HEK293 (cell line): ENCODE data around the gene EBLN2.

Source experiments
- CTCF ChIA-PET: fragments of 350-600 bp; formaldehyde crosslinking; extraction: SDS; loops from one replicate; lab custom pipeline; 2021; ENCODE audit warnings: antibody characterized with exemption; lab: Yijun Ruan, JAX
- POLR2A ChIA-PET: fragments of 300-600 bp; formaldehyde crosslinking; extraction: SDS; loops from one replicate; lab custom pipeline; 2020; ENCODE audit warnings: antibody characterized with exemption, inconsistent platforms; lab: Yijun Ruan, JAX
- H3K27ac ChIP-seq: fragments of 200-500 bp; sonication (Bioruptor generic); 2 replicates; pipeline ENCODE4 v1.5.1; 2014; ENCODE audit warnings: low read depth, low read length, control low read depth, inconsistent platforms; ENCODE audit errors: extremely low read depth
- H3K36me3 ChIP-seq, 2 experiments: fragments of 200-500 bp in 1 of 2; sonication (Bioruptor generic) in 1 of 2; 1 replicate in 1 of 2; 2 replicates in 1 of 2; pipeline ENCODE4 v1.5.1; 2014 to 2017; ENCODE audit warnings: inconsistent platforms in 2 of 2, low read length in 2 of 2; ENCODE audit not compliant: control insufficient read depth in 2 of 2, insufficient read depth in 1 of 2
- H3K4me1 ChIP-seq: fragments of 200-500 bp; sonication (Bioruptor generic); 2 replicates; pipeline ENCODE4 v1.5.1; 2014; ENCODE audit warnings: mild to moderate bottlenecking, low read length, inconsistent platforms; ENCODE audit not compliant: control insufficient read depth, insufficient read depth
- H3K4me3 ChIP-seq: 2 replicates; pipeline ENCODE4 v1.5.1; 2011; ENCODE audit warnings: low read depth, mild to moderate bottlenecking, control low read depth, low read length, moderate library complexity
- H3K9me3 ChIP-seq: fragments of 200-500 bp; sonication (Bioruptor generic); 2 replicates; pipeline ENCODE4 v1.5.1; 2014; ENCODE audit warnings: low read depth, low read length, inconsistent platforms; ENCODE audit not compliant: control insufficient read depth, insufficient read depth
- GLI2 ChIP-seq: fragments of 450-650 bp; formaldehyde crosslinking; IDR thresholded peaks from 2 replicates; pipeline ENCODE4; 2017; ENCODE audit warnings: missing biosample characterization, missing genetic modification characterization, low read depth, borderline replicate concordance
- GLIS2 ChIP-seq: fragments of 450-650 bp; formaldehyde crosslinking; IDR thresholded peaks from 2 replicates; pipeline ENCODE4 v1.5.1; 2016; ENCODE audit warnings: missing biosample characterization, missing genetic modification characterization
- KLF7 ChIP-seq: fragments of 450-650 bp; formaldehyde crosslinking; IDR thresholded peaks from 2 replicates; pipeline ENCODE4 v1.5.1; 2016; ENCODE audit warnings: missing biosample characterization, missing genetic modification characterization, borderline replicate concordance
- MZF1 ChIP-seq: fragments of 450-650 bp; formaldehyde crosslinking; IDR thresholded peaks from 2 replicates; pipeline ENCODE4 v1.5.1; 2017; ENCODE audit warnings: missing biosample characterization, missing genetic modification characterization, borderline replicate concordance
- PRDM6 ChIP-seq: fragments of 450-650 bp; formaldehyde crosslinking; IDR thresholded peaks from 2 replicates; pipeline ENCODE4 v1.5.1; 2017; ENCODE audit warnings: missing biosample characterization, missing genetic modification characterization
- ZBTB11 ChIP-seq: fragments of 450-650 bp; formaldehyde crosslinking; conservative IDR thresholded peaks from 2 replicates; pipeline ENCODE4 v1.5.1; 2016; ENCODE audit warnings: low read depth, missing biosample characterization, missing genetic modification characterization
- ZFP37 ChIP-seq: fragments of 450-650 bp; formaldehyde crosslinking; IDR thresholded peaks from 2 replicates; pipeline ENCODE4 v1.5.1; 2016; ENCODE audit warnings: missing biosample characterization, missing genetic modification characterization
- ZIC2 ChIP-seq: fragments of 450-650 bp; formaldehyde crosslinking; IDR thresholded peaks from 2 replicates; pipeline ENCODE4 v1.5.1; 2016; ENCODE audit warnings: missing biosample characterization, missing genetic modification characterization
- ZNF148 ChIP-seq: fragments of 450-650 bp; formaldehyde crosslinking; IDR thresholded peaks from 2 replicates; pipeline ENCODE4 v1.5.0; 2017; ENCODE audit warnings: missing biosample characterization, missing genetic modification characterization, borderline replicate concordance
- ZNF221 ChIP-seq: fragments of 450-650 bp; formaldehyde crosslinking; IDR thresholded peaks from 2 replicates; pipeline ENCODE4 v1.5.1; 2017; ENCODE audit warnings: missing biosample characterization, missing genetic modification characterization, borderline replicate concordance
- ZNF26 ChIP-seq: fragments of 450-650 bp; formaldehyde crosslinking; IDR thresholded peaks from 2 replicates; pipeline ENCODE4 v1.5.1; 2016; ENCODE audit warnings: missing biosample characterization, missing genetic modification characterization
- ZNF274 ChIP-seq, 2 experiments: fragments of 200-500 bp in 1 of 2; fragments of 450-650 bp in 1 of 2; sonication (Bioruptor generic) in 1 of 2; formaldehyde crosslinking in 1 of 2; IDR thresholded peaks; 2 replicates each; pipeline versions ENCODE4 v1.5.1 to v1.6.1; 2014 to 2016; ENCODE audit warnings: borderline replicate concordance in 1 of 2, inconsistent platforms in 1 of 2, low read length in 1 of 2, missing biosample characterization in 1 of 2, missing genetic modification characterization in 1 of 2
- ZNF366 ChIP-seq: fragments of 450-650 bp; formaldehyde crosslinking; conservative IDR thresholded peaks from 2 replicates; pipeline ENCODE4 v1.5.1; 2016; ENCODE audit warnings: missing biosample characterization, missing genetic modification characterization
- ZNF560 ChIP-seq: fragments of 450-650 bp; formaldehyde crosslinking; IDR thresholded peaks from 2 replicates; pipeline ENCODE4 v1.5.1; 2017; ENCODE audit warnings: missing biosample characterization, missing genetic modification characterization, borderline replicate concordance
- ZNF776 ChIP-seq: fragments of 450-650 bp; formaldehyde crosslinking; IDR thresholded peaks from 2 replicates; pipeline ENCODE4 v1.5.0; 2017; ENCODE audit warnings: missing biosample characterization, missing genetic modification characterization, borderline replicate concordance
- ZNF843 ChIP-seq: fragments of 450-650 bp; formaldehyde crosslinking; IDR thresholded peaks from 2 replicates; pipeline ENCODE4 v1.5.1; 2016; ENCODE audit warnings: missing biosample characterization, missing genetic modification characterization
- ZSCAN5A ChIP-seq: fragments of 450-650 bp; formaldehyde crosslinking; IDR thresholded peaks from 2 replicates; pipeline ENCODE4 v1.5.1; 2016; ENCODE audit warnings: missing biosample characterization, missing genetic modification characterization

Gene EBLN2

GRCh38 chr3:73049319-73049718, 12.1 kb upstream of the EBLN2 start:
- ChIA-PET CTCF (no interaction called here), POLR2A (no interaction called here)
- Histone ChIP-seq H3K4me3 (no peak overlapping the region), H3K9me3 (no peaks in the 10 kb centered on the region), H3K27ac (no peak overlapping the region), H3K4me1 (peaks cover 3% of the 10 kb centered on the region; the same call in 1 of the 2 replicates), H3K36me3 (peaks cover 0 to 27% of the 10 kb centered on the region in 2 experiments; a peak in 2 of 3 replicates)
- TF ChIP-seq ZNF221 (tag by site-specific recombination) (no peak), ZNF148 (no peak), ZIC2 (no peak), ZFP37 (tag by site-specific recombination) (no peak), ZNF274 (IDR thresholded peaks at IDR 0.05; ENCODE audit: low read length) (no peak), ZNF274 (tag by site-specific recombination; IDR thresholded peaks at IDR 0.05; ENCODE audit: borderline replicate concordance) (no peak), KLF7 (tag by site-specific recombination) (no peak), ZNF26 (tag by site-specific recombination) (no peak), GLIS2 (tag by site-specific recombination) (no peak), MZF1 (tag by site-specific recombination) (no peak), ZNF843 (tag by site-specific recombination) (no peak), ZNF560 (no peak)

- POLR2A ChIA-PET = no interaction called here
- Histone ChIP-seq H3K36me3 (peaks cover 0 to 23% of the 10 kb centered on the region in 2 experiments; a peak in 2 of 3 replicates), H3K4me1 (no peaks in the 10 kb centered on the region), H3K4me3 (no peak overlapping the region), H3K9me3 (no peaks in the 10 kb centered on the region), H3K27ac (no peak overlapping the region)
- CTCF ChIA-PET = interaction anchor here (1.8 kb wide), 1 partner anchor 114 kb away, joined by 6 read pairs; no protein-coding TSS in a partner anchor
- TF ChIP-seq ZNF366 = no peak
- no peak for TF ChIP-seq ZSCAN5A
- TF ChIP-seq PRDM6 (tag by site-specific recombination) = peak; percentile 80
- no peak for TF ChIP-seq ZBTB11 (tag by site-specific recombination)
- TF ChIP-seq GLI2 (tag by site-specific recombination) = no peak
- no peak for TF ChIP-seq ZNF776 (tag by site-specific recombination)
Observed at GRCh38 chr3:73052857-73053256, 8.6 kb upstream of the EBLN2 start.
